CD14-positive monocyte (primary cell): ENCODE measurements around the gene SCMH1. TPM values are rescaled to one million over a fixed set of nuclear protein-coding genes. Genes with fewer than 3 reads are reported as not detected.

ENCODE experiments used
- DNase-seq, 3 donors: peaks; one replicate each; pipeline ENCODE4 v3.0.0-alpha.2; 2011 to 2022
- H2AFZ ChIP-seq: 2 replicates; pipeline ENCODE4 v1.6.0; 2012; ENCODE audit warnings: mild to moderate bottlenecking, low read depth, low read length, inconsistent platforms; ENCODE audit not compliant: insufficient read depth, poor library complexity, severe bottlenecking
- H3K27ac ChIP-seq, 2 donors: 1 replicate in 1 of 2; 2 replicates in 1 of 2; pipeline ENCODE4 v1.5.1; 2012 to 2013; ENCODE audit warnings: low read length in 2 of 2, control low read depth in 1 of 2, inconsistent platforms in 1 of 2, low read depth in 1 of 2, mild to moderate bottlenecking in 1 of 2
- H3K27me3 ChIP-seq, 2 donors: one replicate each; pipeline versions ENCODE4 v1.6.0 to v1.6.1; 2011 to 2013; ENCODE audit warnings: low read length in 2 of 2; ENCODE audit not compliant: control insufficient read depth in 2 of 2, insufficient read depth in 2 of 2
- H3K36me3 ChIP-seq, 2 donors: replicated peaks in 1 of 2; 1 replicate in 1 of 2; 2 replicates in 1 of 2; pipeline versions ENCODE4 v1.5.1 to v1.6.1; 2012 to 2013; ENCODE audit warnings: low read length in 2 of 2, control low read depth in 1 of 2, inconsistent platforms in 1 of 2, mild to moderate bottlenecking in 1 of 2; ENCODE audit not compliant: insufficient read depth in 2 of 2, control insufficient read depth in 1 of 2
- H3K4me1 ChIP-seq, 2 donors: 1 replicate in 1 of 2; 2 replicates in 1 of 2; pipeline versions ENCODE4 v1.5.1 to v1.6.1; 2012 to 2013; ENCODE audit warnings: low read length in 2 of 2, control low read depth in 1 of 2, inconsistent platforms in 1 of 2, mild to moderate bottlenecking in 1 of 2, moderate library complexity in 1 of 2; ENCODE audit not compliant: insufficient read depth in 2 of 2, control insufficient read depth in 1 of 2
- H3K4me2 ChIP-seq: replicated peaks from 2 replicates; pipeline ENCODE3; 2012; ENCODE audit warnings: low read length, moderate library complexity, mild to moderate bottlenecking; ENCODE audit not compliant: poor library complexity, severe bottlenecking; ENCODE audit errors: extremely low read depth
- H3K4me3 ChIP-seq, 3 experiments: fragments of 200-600 bp in 1 of 3; sonication (generic) in 1 of 3; replicated peaks in 1 of 3; 1 replicate in 2 of 3; 2 replicates in 1 of 3; pipeline ENCODE4 v1.5.1; 2011 to 2013; ENCODE audit warnings: low read length in 3 of 3, mild to moderate bottlenecking in 3 of 3, control low read depth in 2 of 3, low read depth in 2 of 3, inconsistent platforms in 1 of 3, moderate library complexity in 1 of 3
- H3K79me2 ChIP-seq: 2 replicates; pipeline ENCODE4 v1.6.0; 2012; ENCODE audit warnings: mild to moderate bottlenecking, control low read depth, inconsistent platforms, low read length, moderate library complexity; ENCODE audit not compliant: insufficient read depth
- H3K9ac ChIP-seq: 2 replicates; pipeline ENCODE4 v1.6.0; 2017; ENCODE audit warnings: low read length, mild to moderate bottlenecking; ENCODE audit not compliant: insufficient read depth, poor library complexity, severe bottlenecking
- H3K9me3 ChIP-seq, 2 donors: replicated peaks in 1 of 2; 1 replicate in 1 of 2; 2 replicates in 1 of 2; pipeline versions ENCODE4 v1.5.1 to v1.6.1; 2012 to 2013; ENCODE audit warnings: low read length in 2 of 2, control low read depth in 1 of 2; ENCODE audit not compliant: control insufficient read depth in 1 of 2, insufficient read depth in 1 of 2
- H4K20me1 ChIP-seq: 2 replicates; pipeline ENCODE4 v1.6.0; 2012; ENCODE audit warnings: mild to moderate bottlenecking, low read length, control low read depth, moderate library complexity; ENCODE audit not compliant: insufficient read depth
- H3K27ac Mint-ChIP-seq, 7 donors: one replicate each; pipeline ENCODE4 v1.8.0; 2020; ENCODE audit warnings: mild to moderate bottlenecking in 7 of 7, mixed read lengths in 7 of 7, moderate library complexity in 6 of 7, inconsistent platforms in 2 of 7
- H3K27me3 Mint-ChIP-seq, 3 donors: one replicate each; pipeline ENCODE4 v1.8.0; 2021 to 2022; ENCODE audit warnings: low read depth in 3 of 3, mild to moderate bottlenecking in 3 of 3, mixed read lengths in 3 of 3, moderate library complexity in 3 of 3, inconsistent platforms in 1 of 3
- H3K36me3 Mint-ChIP-seq, 2 donors: one replicate each; pipeline ENCODE4 v1.8.0; 2020; ENCODE audit warnings: mixed read lengths in 2 of 2, inconsistent platforms in 1 of 2, mild to moderate bottlenecking in 1 of 2
- H3K4me1 Mint-ChIP-seq: one replicate; pipeline ENCODE4 v1.8.0; 2020; ENCODE audit warnings: mild to moderate bottlenecking, mixed read lengths
- H3K4me3 Mint-ChIP-seq, 2 donors: one replicate each; pipeline ENCODE4 v1.8.0; 2020; ENCODE audit warnings: mild to moderate bottlenecking in 2 of 2, mixed read lengths in 2 of 2, moderate library complexity in 1 of 2
- H3K9me3 Mint-ChIP-seq, 7 donors: one replicate each; pipeline ENCODE4 v1.8.0; 2020 to 2022; ENCODE audit warnings: mixed read lengths in 7 of 7, mild to moderate bottlenecking in 6 of 7, moderate library complexity in 6 of 7, inconsistent platforms in 2 of 7
- CTCF ChIP-seq: fragments of 200-600 bp; IDR thresholded peaks from one replicate; pipeline ENCODE4 v1.8.0; 2022; ENCODE audit warnings: antibody characterized with exemption, mild to moderate bottlenecking
- WGBS: methylation state at CpG from one replicate; pipeline ENCODE4 v1.1.5; 2013; ENCODE audit warnings: missing lambda C conversion rate; ENCODE audit not compliant: insufficient coverage; 5-methylcytosine and 5-hydroxymethylcytosine counted together
- intact Hi-C, 2 donors: fragments of 100-400 bp; cut with micrococcal nuclease; formaldehyde crosslinking; loops; one replicate each; pipeline versions ENCODE4 v1.15.0 to v1.15.1; 2023
- polyA plus RNA-seq, 3 donors: library from polyadenylated mRNA; depleted of rRNA in 1 of 3; unstranded in 2 of 3; stranded (reverse) in 1 of 3; fragments of 300-500 nt in 2 of 3; fragments of >200 nt in 1 of 3; fragmentation: Illumina TruSeq in 2 of 3; gene quantifications; 1 replicate in 2 of 3; 2 replicates in 1 of 3; pipeline ENCODE4 v1.2.3, GENCODE V29; 2012 to 2021

The SCMH1 gene
- polyA plus RNA-seq, 3 donors: 0.66 to 12.7 (median 0.74) TPM

- Histone ChIP-seq H3K4me3 (no peak overlapping the region), H3K9me3 (no peaks in the 10 kb centered on the region), H3K9ac (no peak overlapping the region), H3K36me3 (peaks cover 0 to 2% of the 10 kb centered on the region in 2 donors), H3K27ac (no peak overlapping the region), H4K20me1 (no peaks in the 10 kb centered on the region), H3K4me1 (peaks cover 11 to 13% of the 10 kb centered on the region in 2 donors), H3K79me2 (no peaks in the 10 kb centered on the region), H3K4me2 (no peak overlapping the region), H2AFZ (no peak overlapping the region), H3K27me3 (no peaks in the 10 kb centered on the region)
- no peak overlapping the region for H3K4me3 Mint-ChIP-seq
- TF ChIP-seq CTCF: no peak
- H3K4me1 Mint-ChIP-seq: peaks cover 14% of the 10 kb centered on the region
- no peaks in the 10 kb centered on the region for H3K9me3 Mint-ChIP-seq
- DNase-seq: no peak
- H3K27me3 Mint-ChIP-seq: no peaks in the 10 kb centered on the region
- no peak overlapping the region for H3K27ac Mint-ChIP-seq
- WGBS: 100% methylated on average over 1 of the region's 4 CpGs
- peaks cover 0 to 11% of the 10 kb centered on the region in 2 donors for H3K36me3 Mint-ChIP-seq
- intact Hi-C loops: no loop called here
Observed at GRCh38 chr1:41100170-41100569, 141.9 kb downstream of the SCMH1 start.

- H3K36me3 ChIP-seq: peaks cover 0 to 4% of the 10 kb centered on the region in 2 donors
- H3K9ac ChIP-seq: no peak overlapping the region
- TF ChIP-seq CTCF: no peak
- H4K20me1 ChIP-seq: no peaks in the 10 kb centered on the region
- H3K27me3 ChIP-seq: no peaks in the 10 kb centered on the region
- H3K27ac ChIP-seq: no peak overlapping the region
- no peak overlapping the region for H3K4me3 ChIP-seq
- Mint-ChIP-seq H3K27ac (no peak overlapping the region), H3K36me3 (peaks cover 3 to 12% of the 10 kb centered on the region in 2 donors), H3K9me3 (no peaks in the 10 kb centered on the region), H3K4me1 (peaks cover 8% of the 10 kb centered on the region), H3K27me3 (no peaks in the 10 kb centered on the region), H3K4me3 (no peak overlapping the region)
- peaks cover 7 to 8% of the 10 kb centered on the region in 2 donors for H3K4me1 ChIP-seq
- H3K79me2 ChIP-seq: no peaks in the 10 kb centered on the region
- intact Hi-C loops: no loop called here
- H3K4me2 ChIP-seq: no peak overlapping the region
- DNase-seq: no peak
- H3K9me3 ChIP-seq: no peaks in the 10 kb centered on the region
- no peak overlapping the region for H2AFZ ChIP-seq
- WGBS: 100% methylated on average over 1 of the region's 5 CpGs
Observed at GRCh38 chr1:41098730-41099460, 143.2 kb downstream of the SCMH1 start.
